Kidney glomerular epithelial cell (primary cell): ENCODE results near the gene COL10A1.

Source experiments
- DNase-seq: peaks from one replicate; lab custom pipeline; 2025; lab: John Stamatoyannopoulos, UW

Gene COL10A1

DNA sequence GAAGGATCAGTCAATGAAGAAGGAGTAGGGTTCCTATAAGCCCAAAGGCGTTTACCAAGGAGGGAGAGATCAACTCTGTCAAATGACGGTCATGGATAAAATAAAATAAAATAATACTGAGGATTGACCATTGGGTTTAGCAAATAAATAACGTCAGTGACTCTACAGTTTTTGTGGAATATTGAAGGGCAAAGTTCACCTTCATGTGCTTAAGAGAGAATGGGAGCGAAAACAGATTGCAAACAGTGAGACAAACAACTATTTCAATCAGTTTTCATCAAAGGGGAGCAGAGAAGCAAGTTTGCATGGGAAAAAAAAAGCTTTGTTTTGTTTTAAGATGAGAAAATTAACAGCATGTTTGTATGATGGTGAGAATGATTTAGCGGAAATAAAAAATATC is 42.9 kb downstream of the COL10A1 start:
- DNase-seq, result no peak

DNA sequence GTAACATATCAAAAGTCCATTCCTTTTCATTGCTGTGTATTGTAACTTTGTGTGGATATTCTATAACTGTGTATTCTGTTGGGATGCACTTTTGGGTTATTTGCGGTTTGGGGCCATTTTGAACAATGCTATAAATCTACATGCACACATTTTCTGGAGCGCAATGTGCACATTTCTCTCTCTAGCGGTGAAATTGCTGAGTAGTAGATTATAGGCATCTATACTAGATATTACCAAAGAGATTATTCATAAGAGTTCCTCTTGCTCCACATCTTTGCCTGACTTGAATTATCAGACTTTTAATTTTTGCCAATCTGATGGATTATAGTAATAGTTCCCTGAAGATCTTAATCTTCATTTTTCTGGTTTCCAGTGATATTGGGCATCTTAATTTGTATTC is 47.0 kb downstream of the COL10A1 start:
- DNase-seq, result no peak

DNA sequence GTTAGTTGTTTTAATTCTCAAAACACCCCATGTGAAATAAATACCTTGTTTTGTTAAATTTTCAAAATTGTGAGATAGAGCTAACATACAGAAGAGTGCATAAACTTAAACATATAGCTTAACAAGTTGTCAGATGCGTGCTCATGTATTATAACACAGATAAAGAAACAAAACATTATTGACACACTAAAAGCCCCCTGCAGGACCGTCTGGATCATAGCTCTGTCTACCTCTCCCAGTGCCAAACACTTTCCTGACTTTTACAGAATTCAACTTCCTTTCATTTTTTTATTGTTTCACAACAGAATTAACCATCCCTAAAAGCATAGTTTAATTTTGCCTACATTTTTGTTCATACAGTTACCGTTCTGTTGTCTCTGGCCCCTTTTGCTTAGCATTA is 47.4 kb downstream of the COL10A1 start:
- DNase-seq, result no peak

DNA sequence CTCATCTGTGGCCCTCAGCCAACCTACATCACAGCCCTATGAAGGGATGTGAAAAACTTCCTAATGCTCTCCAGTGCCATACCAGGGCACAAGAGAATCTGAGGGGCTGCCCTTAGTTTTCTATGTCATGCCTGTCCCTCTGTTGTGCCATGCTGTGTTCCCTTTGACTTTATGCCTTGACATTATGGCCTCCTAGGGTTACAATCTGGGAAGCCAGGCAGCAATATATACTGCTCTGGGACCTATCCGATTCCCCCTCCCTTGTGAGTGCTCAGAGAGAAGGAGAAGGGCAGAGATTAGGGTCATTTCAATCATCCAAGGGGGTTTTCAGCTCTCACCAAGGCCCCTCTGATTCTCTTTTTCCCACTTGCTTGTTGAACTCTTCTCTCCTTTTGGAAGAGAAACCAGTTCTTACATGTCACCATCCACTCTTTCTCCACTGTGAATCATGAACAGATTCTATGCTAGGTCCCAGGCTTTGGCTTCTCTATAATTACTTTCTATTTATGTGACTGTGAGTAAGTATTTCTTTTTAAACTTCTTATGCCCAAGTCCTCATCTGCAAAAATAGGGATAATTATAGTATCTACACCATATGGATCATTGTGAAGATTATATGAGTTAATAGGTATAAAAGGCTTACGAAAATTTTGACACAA is 51.1 kb downstream of the COL10A1 start:
- no peak for DNase-seq

DNA sequence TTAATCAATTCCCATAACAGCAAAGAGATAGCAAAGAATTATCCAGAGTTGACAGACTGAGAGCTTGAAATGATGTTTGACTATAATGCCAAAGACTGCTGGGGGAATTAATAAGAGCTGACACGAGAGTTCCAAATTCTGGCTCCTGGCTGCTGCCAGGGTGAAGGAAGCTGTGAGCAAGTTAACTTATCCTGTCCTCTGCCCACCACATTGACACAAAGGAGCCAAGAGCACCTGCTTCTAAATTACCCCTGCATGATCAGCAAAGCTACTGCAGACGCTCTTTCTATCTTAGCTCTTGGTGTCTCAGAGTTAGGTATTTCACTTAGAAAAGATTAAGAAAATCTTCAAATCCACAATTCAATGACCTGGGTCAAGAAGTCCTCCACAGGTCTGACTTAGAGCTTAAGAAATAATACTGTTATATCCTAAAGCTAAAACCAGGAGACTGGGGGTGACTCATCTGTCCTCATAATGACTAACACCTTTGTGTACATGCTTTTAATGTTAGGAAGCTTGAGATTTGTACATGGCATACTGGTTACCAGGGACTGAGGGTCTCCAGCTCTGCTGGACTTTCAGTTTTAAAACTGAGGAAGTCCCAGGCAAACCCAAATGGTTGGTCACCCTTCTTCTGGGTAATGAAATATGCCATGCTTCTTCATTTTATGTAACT is 52.0 kb downstream of the COL10A1 start:
- peak; percentile 21 for DNase-seq

DNA sequence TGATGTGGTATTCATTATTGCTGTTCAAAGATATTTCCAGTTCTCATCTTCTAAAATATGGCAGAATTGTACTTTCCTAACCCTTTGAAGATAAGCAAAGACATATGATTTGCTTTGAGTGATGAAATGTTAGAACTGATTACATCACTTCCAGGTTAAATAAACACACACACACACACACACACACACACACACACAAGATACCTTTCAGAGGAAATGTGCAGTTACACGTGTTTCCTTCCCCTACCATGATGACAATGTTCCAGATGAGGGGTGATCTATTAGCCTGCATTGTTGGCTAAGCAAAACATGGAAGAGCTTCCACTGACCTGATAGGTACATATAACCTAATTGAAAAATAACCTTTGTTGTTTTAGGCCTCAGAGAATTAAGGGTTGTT is 53.6 kb downstream of the COL10A1 start:
- no peak for DNase-seq

DNA sequence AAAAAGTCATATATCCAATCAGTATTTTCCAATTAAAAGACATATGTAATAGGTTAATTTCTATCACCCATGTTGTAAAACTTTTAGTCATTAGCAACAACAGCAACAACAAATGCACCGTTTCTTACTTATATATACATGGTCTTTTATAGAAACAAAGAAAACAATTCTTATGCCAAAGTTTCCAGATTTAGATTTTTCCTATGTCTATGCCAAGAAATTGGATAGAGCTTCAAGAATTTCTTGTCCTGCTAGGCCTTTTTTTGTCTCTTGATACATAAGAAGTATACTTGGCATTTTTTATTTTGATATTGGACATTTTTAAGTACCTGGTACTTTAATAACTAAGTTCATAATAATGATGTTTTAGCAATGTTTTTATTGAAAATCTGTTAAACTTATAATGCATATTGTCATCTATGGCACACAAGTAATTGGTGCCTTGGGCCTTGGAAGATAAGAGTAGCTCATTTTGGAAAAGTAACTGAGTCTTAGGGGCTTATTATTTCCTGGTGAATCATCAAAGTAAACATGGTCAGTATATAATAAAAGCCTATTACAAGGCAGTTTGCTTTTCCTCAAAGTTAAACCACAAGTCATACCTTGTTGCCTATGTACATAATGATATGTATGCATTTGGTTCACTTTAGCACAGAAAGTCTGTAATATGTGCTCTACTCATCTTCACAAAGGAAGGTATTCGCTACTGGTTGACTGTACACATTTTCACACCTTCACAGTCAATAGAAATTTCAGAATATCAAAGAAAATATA is 55.1 kb downstream of the COL10A1 start:
- DNase-seq, result no peak

DNA sequence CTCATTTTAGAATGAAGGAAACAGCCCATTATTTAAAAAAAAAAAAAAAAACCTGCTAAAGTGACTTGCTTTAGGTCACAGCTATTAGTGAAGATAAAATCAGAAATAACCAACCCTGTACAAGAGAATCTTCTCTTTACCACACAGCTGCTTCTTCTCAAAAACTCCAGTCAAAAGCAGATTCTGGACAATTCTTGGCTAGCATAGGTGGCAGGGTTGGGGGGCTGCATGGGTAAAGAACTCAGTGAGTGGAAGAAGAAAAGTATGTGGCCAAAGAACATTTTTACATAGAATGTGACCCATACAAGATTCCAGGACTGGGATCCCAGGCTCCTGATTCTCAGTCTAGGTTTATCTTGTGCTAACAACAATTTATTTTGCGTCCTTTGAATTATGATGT is 55.8 kb downstream of the COL10A1 start:
- no peak for DNase-seq
